Left forelimb (tissue), 1 donor: ENCODE data around the gene SERTAD2.

Experiments
- DNase-seq: peaks from one replicate; pipeline ENCODE4 v3.0.0-alpha.2; 2018; ENCODE audit warnings: low spot score

SERTAD2 gene

GRCh38 chr2:64653109-64654062, at the start of gene SERTAD2:
Gene SERTAD2, minus strand, starts transcription at chr2:64653913. Its CDS starts 17,042 bp downstream, at chr2:64636871.
- peak; percentile 94 for DNase-seq

GRCh38 chr2:64700133-64700809, 46.6 kb upstream of the SERTAD2 start:
- DNase-seq = no peak

GRCh38 chr2:64699712-64700111, 46.0 kb upstream of the SERTAD2 start:
- no peak for DNase-seq

- DNase-seq = no peak
Observed at GRCh38 chr2:64698668-64699444, 45.1 kb upstream of the SERTAD2 start.

- DNase-seq = no peak
Observed at GRCh38 chr2:64698177-64698643, 44.5 kb upstream of the SERTAD2 start.

GRCh38 chr2:64697297-64698176, 43.8 kb upstream of the SERTAD2 start:
- DNase-seq = no peak

- no peak for DNase-seq
Observed at GRCh38 chr2:64696636-64697035, 42.9 kb upstream of the SERTAD2 start.

- DNase-seq = no peak
Observed at GRCh38 chr2:64695721-64696261, 42.1 kb upstream of the SERTAD2 start.

GRCh38 chr2:64692401-64692800, 38.7 kb upstream of the SERTAD2 start:
- no peak for DNase-seq

GRCh38 chr2:64688909-64689308, 35.2 kb upstream of the SERTAD2 start:
- no peak for DNase-seq

GRCh38 chr2:64686283-64686956, 32.7 kb upstream of the SERTAD2 start:
- DNase-seq = no peak

GRCh38 chr2:64685430-64685829, 31.7 kb upstream of the SERTAD2 start:
- no peak for DNase-seq

- DNase-seq = no peak
Observed at GRCh38 chr2:64683771-64684510, 30.2 kb upstream of the SERTAD2 start.

- no peak for DNase-seq
Observed at GRCh38 chr2:64681479-64681967, 27.8 kb upstream of the SERTAD2 start.

GRCh38 chr2:64679673-64680425, 26.1 kb upstream of the SERTAD2 start:
- no peak for DNase-seq

GRCh38 chr2:64678771-64679590, 25.3 kb upstream of the SERTAD2 start:
- DNase-seq = no peak

GRCh38 chr2:64677530-64677929, 23.8 kb upstream of the SERTAD2 start:
- no peak for DNase-seq

- DNase-seq = no peak
Observed at GRCh38 chr2:64675860-64676259, 22.1 kb upstream of the SERTAD2 start.
